ENCODE measurements around the gene MIOS. TPM values are rescaled to one million over a fixed set of nuclear protein-coding genes. Genes with fewer than 3 reads are reported as not detected.

The MIOS gene
- total and polyA plus RNA-seq, 4 donors: 7.4 to 35.6 (median 12.2) TPM

GRCh38 chr7:7607010-7607409, 40.3 kb downstream of the MIOS start:
- H3K36me3 ChIP-seq (ENCODE audit: control insufficient read depth in 4 of 4, insufficient read depth in 3 of 4, low read depth in 1 of 4, low read length in 3 of 4): peaks cover 4 to 15% (median 12%) of the 10 kb centered on the region in 4 donors
- H3K4me1 ChIP-seq (ENCODE audit: control insufficient read depth in 4 of 4, insufficient read depth in 4 of 4, low read length in 3 of 4): no peaks in the 10 kb centered on the region
- WGBS: 62% methylated on average over 3 of the region's 3 CpGs
- no peak overlapping the region for H3K4me3 ChIP-seq (ENCODE audit: low read depth in 1 of 3, low read length in 3 of 3)
- DNase-seq (ENCODE audit: low spot score): no peak
- no peak overlapping the region for H3K9ac ChIP-seq (ENCODE audit: low read depth in 1 of 2, low read length in 2 of 2)
- H3K9me3 ChIP-seq (ENCODE audit: control insufficient read depth in 4 of 4, low read length in 3 of 4): no peaks in the 10 kb centered on the region
- TF ChIP-seq REST (IDR thresholded peaks at IDR 0.05): no peak
- no peak for TF ChIP-seq FOXA2 (IDR thresholded peaks at IDR 0.05)
- no peak for TF ChIP-seq RAD21 (IDR thresholded peaks at IDR 0.05)
- no peak for TF ChIP-seq CTCF (IDR thresholded peaks at IDR 0.05; ENCODE audit: low read depth, low read length, missing input control)
- no peak for TF ChIP-seq FOXA1 (IDR thresholded peaks at IDR 0.05)
- TF ChIP-seq MAX (IDR thresholded peaks at IDR 0.05): no peak
- TF ChIP-seq YY1 (IDR thresholded peaks at IDR 0.05): no peak
- TF ChIP-seq RXRA (IDR thresholded peaks at IDR 0.05): no peak
- no peak for TF ChIP-seq NR2F2 (IDR thresholded peaks at IDR 0.05)
- no peak overlapping the region for H3K27ac ChIP-seq (ENCODE audit: low read depth in 1 of 2, low read length in 2 of 2)
- H3K27me3 ChIP-seq (ENCODE audit: control insufficient read depth in 4 of 4, insufficient read depth in 4 of 4, low read length in 3 of 4): no peaks in the 10 kb centered on the region

- Histone ChIP-seq H3K36me3 (ENCODE audit: control insufficient read depth in 4 of 4, insufficient read depth in 3 of 4, low read depth in 1 of 4, low read length in 3 of 4) (peaks cover 4 to 15% (median 12%) of the 10 kb centered on the region in 4 donors), H3K27me3 (ENCODE audit: control insufficient read depth in 4 of 4, insufficient read depth in 4 of 4, low read length in 3 of 4) (no peaks in the 10 kb centered on the region), H3K4me3 (ENCODE audit: low read depth in 1 of 3, low read length in 3 of 3) (no peak overlapping the region), H3K9me3 (ENCODE audit: control insufficient read depth in 4 of 4, low read length in 3 of 4) (no peaks in the 10 kb centered on the region), H3K4me1 (ENCODE audit: control insufficient read depth in 4 of 4, insufficient read depth in 4 of 4, low read length in 3 of 4) (no peaks in the 10 kb centered on the region), H3K9ac (ENCODE audit: low read depth in 1 of 2, low read length in 2 of 2) (no peak overlapping the region), H3K27ac (ENCODE audit: low read depth in 1 of 2, low read length in 2 of 2) (no peak overlapping the region)
- TF ChIP-seq HNF4A (conservative IDR thresholded peaks at IDR 0.05) (no peak), FOXA1 (IDR thresholded peaks at IDR 0.05) (no peak), REST (IDR thresholded peaks at IDR 0.05) (no peak), RXRA (IDR thresholded peaks at IDR 0.05) (no peak), CTCF (IDR thresholded peaks at IDR 0.05; ENCODE audit: low read depth, low read length, missing input control) (no peak), HNF4G (IDR thresholded peaks at IDR 0.05) (no peak), GABPA (IDR thresholded peaks at IDR 0.05 in 1 of 2, conservative IDR thresholded peaks at IDR 0.05 in 1 of 2) (no peak), ATF3 (IDR thresholded peaks at IDR 0.05) (no peak), JUND (IDR thresholded peaks at IDR 0.05) (no peak), ZBTB33 (IDR thresholded peaks at IDR 0.05) (no peak)
- DNase-seq (ENCODE audit: low spot score): no peak
- 97% methylated on average over 2 of the region's 2 CpGs for WGBS
Measured at GRCh38 chr7:7609330-7609729, 42.6 kb downstream of the MIOS start.
